IPS DF 4.7 (cell line): ENCODE data around the gene GTF2H4.
A peak's percentile ranks its signal among the peaks of the same experiment; 100 is the strongest.
"Not testable (repeated sequence)": the region's sequence is repeated elsewhere in the genome, so short reads cannot be mapped to it uniquely, and the experiment has no call there.

Experiments used
- DNase-seq: peaks from one replicate; pipeline ENCODE4 v3.0.0-alpha.2; 2013; ENCODE audit warnings: low spot score; ENCODE audit errors: extremely low read depth

GTF2H4 gene

DNA sequence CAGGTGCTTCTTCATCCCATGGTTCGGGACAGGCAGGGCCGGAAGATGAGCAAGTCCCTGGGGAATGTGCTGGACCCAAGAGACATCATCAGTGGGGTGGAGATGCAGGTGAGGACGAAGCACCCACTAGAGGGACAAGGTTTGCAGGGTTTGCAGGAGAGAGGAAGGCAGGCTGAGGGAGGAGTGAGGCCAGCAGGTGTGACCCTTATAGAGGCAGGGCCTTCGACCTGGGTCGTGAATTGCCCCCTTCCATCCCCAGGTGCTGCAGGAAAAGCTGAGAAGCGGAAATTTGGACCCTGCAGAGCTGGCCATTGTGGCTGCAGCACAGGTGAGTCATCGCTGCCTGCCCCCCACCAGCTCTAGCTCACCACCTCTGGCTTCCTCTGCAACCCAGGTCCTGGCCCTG is 14.4 kb downstream of the GTF2H4 start:
- no peak for DNase-seq

DNA sequence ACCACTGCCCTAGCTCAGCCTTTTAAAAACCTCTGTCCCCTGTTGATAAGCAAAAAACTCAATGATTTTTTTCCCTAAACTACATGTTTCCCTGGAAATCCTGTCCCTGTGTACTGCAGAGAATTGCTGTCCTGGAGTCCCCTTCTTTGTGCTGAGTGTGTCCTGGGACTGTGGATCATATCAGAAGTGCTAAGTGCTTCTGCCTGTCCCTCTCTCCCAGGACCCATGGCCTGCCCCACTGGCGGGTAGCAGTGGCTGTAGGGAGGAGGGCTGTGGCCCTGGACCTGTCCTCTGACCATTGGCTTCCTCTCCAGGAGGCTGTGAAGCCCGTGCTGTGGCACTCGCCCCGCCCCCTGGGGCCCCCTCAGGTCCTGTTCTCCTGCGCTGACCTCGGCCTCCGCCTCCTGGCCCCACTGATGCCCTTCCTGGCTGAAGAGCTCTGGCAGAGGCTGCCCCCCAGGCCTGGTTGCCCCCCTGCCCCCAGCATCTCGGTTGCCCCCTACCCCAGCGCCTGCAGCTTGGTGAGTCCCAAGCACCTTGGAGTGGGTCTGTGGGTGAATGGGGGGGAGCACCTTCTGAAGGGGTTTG is 16.1 kb downstream of the GTF2H4 start:
- DNase-seq = not testable (repeated sequence)

DNA sequence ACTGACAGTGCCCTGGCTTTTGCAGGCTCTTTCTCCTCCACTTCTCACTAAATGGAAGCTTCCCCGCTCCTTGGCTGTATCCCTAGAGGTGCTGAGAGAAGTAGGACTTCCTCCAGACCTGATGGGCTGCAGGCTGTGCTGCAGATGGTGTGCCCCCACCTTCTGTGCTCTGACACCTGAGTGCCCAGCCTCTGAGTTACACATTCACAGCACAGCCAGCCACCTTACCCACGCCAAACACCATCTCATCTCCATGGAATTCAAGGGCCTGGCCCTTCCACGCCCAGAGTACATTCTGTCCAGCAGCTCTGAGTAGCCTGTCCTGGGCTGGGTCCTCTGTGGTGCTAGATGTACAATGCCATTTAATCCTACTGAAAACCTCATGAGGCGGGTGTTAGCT is 18.6 kb downstream of the GTF2H4 start:
- DNase-seq = no peak

DNA sequence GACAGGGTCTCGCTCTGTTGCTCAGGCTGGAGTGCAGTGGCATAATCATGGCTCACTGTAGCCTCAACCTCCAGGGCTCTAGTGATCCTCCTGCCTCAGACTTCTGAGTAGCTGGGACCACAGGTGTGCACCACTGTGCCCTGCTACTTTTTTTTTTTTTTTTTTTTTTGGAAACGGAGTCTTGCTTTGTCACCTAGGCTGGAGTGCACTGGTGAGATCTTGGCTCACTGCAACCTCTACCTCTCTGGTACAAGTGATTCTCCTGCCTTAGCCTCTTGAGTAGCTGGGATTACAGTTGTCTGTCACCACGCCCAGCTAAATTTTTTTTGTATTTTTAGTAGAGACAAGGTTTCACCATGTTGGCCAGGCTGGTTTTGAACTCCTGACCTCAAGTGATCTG is 19.1 kb downstream of the GTF2H4 start:
- not testable (repeated sequence) for DNase-seq

DNA sequence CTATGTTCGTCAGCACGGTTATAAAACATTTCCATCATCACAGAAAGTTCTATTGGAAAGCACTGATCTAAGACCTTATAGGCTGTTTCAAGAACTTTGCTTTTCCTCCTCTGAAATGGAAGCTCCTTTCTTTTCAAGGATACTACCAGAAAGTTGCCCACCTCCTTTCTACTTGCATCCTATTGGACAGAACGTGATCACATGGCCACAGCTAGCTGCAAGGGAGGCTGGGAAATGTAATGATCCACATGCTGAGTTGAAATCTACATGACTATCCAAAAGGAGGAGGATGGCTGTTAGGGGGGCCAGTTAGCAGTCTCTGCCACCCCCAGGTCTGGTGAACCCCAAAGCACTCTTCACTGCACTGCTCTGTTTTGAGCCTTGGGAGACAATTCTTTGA is 20.7 kb downstream of the GTF2H4 start:
- DNase-seq = no peak

DNA sequence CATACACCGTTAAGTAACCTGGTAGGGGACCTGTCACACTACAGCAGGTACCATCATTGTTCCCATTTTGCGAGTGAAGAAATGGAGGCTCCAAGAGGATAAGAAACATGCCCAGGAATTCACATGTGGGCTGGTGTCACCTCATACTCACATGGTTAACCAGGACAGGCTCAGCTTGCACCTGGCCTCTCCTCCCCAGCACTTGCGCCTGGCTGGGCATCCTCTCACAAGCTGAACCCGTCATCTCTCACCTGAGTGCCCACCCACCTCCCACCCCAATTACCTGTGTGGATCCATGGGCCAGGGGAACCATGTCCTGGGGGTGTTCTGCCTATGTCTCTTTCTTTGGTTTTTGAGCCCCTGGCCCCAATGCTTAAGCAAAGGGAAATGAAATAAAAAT is 22.5 kb downstream of the GTF2H4 start:
- no peak for DNase-seq

DNA sequence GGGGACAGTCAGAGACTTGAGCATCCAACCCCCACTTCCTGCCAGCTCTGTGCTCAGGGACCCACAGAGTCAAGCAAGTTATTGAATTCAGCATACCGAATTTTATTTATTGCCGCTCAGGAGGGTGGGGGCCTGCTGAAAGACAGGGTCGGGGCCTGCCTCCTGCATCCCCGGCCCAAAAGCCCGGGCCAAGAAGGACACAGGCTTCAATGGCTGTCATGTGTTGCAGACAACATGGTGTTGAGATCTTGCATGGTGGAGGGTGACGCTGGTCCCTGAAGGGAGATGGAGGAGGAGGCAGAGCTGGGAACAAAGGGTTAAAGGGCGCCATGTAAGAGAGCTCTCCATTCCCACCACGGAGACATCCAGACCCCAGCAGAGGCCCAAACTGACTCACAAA is 23.3 kb downstream of the GTF2H4 start:
- no peak for DNase-seq

DNA sequence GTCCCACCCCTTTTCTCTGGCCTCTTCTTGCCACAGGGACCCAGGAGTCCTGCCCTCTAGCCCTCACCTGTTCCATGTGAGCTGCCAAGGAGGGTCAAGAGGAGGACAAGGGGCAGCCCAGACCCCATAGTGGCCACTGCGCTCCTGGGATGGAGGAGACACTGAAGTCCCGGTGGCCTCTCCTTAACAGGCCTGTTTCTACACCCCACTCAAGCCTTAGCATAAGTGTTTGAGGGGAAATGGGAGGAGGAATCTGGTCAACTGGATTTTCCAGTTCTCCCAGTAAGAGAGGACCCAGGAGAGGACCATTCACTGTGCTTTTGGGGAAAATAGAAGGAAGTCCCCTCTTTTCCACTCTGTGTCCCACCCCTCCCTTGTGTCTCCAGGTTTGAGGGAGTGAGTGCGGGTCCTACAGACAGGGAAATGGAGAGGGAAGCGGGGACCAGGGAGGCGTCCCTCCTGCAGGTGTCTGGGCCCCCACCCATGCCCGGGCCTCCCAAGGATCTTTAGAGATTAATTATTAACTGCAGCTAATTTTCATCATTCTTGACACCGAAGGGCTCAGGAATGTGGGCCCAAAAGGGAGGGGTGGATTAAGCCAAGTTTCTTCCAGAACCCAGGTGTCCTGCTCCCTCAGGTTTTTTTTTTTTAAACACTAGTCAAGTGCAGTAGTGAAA is 24.1 kb downstream of the GTF2H4 start, which contains the start of gene SFTA2:
SFTA2 (minus strand) TSS at position 202 of the 677 bp plus-strand sequence; CDS start at position 128, 74 bp downstream.
- DNase-seq = no peak

DNA sequence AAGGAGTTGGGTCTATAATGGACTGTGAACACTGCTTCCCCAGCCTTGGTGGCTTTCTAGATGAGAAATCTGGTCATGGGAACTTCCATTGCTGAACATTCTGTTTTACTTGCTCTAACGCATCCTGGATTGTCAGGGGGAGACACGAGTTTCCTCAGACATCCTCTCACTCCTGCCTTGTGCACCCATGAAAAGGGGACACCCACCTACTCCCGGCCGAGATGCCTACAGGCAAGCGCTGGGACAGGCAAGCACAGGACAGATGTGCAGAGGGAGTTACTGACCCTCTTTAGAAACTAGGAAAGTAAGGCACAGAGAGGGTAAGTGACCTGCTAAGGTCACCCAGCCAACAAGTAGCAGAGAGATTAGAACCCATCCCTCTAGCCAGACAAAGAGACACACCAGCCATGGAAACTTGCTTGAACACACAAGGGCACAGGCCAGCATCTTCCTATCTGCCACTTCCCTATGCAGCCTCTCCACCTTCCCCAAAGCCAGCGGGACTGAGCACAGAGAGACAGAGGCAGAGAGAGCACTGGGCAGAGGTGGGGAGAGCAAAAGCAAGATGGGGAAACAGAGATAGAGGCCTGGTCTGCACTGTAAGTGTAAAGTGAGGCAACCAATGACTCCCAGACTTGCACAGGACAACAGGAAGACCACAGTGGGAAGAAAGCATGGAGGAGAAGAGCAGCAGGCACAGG is 24.8 kb downstream of the GTF2H4 start:
- no peak for DNase-seq

DNA sequence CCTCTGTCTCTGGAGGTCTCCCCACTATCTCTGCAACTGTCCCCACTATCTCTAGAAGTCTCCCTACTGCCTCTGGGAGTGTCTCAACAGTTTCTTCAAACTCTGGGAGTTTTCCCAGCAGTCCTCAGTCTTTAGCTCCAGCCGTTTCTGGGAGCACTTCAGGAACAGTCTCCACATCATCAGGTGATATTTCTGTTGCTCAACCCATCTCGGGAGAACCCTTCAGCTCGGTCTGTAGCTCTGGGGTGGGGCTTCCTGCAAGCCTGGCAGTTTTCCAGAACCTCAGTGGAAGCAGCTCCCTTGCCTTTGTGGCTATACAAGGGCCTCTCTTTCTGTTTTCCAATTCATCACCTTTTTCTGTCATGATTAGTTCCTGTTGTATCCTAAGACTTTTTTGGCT is 27.0 kb downstream of the GTF2H4 start:
- DNase-seq = no peak

DNA sequence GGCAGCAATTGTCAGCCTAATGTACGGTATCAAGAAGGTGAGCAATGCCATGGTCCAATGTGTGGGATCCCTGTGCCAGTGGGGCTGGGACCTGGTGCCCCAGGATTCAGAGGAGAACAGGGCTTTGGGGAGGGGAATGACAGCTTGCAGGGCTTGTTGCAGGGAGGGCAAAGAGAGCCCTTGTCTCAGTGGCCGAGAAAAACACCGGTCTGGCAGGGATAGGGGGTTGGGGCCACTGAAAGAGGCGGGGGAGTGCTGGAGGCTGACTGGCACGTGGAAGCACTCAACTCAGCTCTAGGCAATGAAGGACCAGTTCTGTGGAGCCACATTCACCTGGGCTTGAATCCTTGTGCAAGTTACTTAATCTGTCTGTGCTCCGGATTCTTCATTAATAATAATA is 29.3 kb downstream of the GTF2H4 start:
- no peak for DNase-seq

DNA sequence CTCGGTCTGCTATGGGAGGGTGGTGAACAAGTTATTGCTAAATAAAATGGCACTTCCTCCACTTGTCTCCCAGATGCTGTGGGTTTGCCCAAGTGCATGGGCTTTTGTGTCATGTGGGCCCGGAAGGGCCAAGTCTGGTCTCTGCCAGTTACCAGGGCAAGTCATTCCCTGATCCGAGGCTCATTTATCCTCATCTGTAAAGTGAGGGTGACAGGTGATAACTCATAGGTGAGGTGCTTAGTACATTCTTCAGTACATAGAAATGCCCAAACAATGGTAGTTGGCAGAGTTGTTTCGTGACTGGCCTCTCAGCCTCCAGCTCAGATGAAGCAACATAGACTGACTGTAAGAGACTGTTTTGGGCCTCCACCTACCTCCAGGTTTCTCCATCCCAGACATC is 30.7 kb downstream of the GTF2H4 start:
- DNase-seq = no peak

DNA sequence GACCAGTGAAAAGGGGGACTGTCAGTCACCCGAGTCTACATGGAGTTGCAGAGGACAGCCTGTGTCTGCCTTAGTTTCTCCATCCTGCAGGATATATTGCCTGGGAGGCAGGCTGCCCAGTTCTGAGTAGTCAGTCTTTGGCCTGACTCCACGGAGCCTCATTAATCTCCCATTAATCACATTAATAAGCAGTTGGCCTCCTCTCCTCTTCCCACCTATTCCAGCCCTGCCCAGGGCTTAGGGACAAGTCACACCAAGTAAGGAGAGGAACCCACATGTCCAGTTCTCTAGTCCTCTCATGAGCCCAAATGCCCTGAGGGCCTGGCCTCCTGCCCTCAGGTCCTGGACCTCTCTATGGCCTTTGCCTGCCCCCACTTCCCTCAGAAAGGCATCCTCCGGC is 31.5 kb downstream of the GTF2H4 start:
- DNase-seq = no peak

DNA sequence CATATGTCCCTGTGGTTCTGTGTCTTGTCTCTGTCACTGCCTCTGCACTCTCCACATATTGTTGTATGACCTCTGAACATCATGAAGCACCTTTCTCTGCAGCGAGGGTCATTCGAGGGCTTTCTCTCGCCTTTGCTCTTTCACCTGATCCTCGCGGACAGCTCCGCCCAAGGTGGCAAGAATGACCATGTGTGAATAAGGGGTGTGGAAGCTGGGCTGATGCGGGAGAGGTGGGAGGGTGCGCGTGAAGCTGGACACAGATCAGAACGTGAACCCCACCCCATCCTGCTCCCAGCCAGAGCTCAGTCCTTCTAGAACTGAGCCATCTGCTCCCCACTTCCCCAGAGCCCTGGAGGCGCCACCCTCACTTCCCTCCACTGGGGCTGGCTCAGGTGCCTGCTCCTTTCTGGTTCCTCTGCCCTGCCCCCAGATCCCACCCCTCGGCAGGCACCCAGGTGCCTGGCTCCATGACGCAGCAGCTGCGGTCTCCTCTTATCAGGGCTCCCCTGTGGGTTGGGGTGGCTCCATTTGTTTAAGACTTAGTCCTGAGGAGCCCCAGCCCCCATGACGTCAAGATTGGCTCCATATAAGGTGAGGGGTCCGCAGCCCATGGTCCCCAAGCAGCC is 32.5 kb downstream of the GTF2H4 start, which contains the start of gene MUCL3:
MUCL3 (plus strand) TSS at position 613 of the 626 bp plus-strand sequence. CDS start 27 bp downstream, outside the sequence.
- no peak for DNase-seq

DNA sequence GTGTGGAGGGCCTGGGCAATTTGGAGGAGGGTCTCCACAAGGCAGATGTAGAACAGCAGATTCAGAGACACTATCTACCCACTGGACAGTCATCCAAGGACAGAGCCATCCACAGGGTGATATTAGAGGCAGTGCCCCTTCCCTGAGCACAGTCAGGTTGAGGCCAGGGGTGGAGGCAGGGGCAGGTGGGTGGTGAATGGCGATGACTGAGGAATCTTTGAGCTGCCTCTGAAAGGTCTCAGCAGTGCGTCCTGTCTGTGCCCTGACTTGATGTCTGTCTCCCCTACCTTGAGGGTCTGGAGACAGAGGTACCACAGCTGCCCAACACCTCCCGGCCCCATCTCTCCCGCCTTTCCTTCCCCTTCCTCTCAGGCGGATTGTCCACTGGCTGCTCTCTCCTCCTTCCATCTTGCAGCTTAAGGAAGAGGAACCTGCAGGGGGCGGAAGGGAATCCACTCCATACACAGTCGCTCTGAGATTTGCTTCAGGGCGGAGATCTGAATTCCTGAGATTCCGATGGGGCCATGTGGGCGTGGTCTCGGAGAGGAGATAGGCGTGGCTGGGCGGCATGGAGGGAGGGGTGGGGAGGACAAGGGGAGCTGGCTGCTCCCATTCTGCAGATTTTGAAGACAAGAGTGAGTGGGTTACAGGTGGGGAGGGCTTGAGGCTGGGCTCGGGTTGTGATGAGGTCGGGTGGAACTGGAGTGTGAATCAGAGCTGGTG is 34.5 kb downstream of the GTF2H4 start:
- DNase-seq = peak; percentile 91

DNA sequence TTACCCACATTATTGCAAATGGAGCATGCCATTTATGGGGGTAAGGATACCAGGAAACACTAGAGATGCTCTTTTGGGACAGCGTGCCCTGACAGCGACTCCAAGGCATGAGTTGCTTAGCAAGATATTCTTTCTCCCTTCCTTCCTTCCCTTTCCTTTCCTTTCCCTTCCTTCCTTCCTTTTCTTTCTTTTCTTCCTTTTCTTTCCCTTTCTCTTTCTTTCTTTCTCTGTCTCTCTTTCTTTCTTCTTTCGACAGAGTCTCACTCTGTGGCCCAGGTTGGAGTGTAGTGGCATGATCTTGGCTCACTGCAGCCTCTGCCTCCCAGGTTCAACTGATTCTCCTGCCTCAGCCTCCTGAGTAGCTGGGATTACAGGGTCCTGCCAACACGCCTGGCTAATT is 36.0 kb downstream of the GTF2H4 start:
- DNase-seq = no peak

DNA sequence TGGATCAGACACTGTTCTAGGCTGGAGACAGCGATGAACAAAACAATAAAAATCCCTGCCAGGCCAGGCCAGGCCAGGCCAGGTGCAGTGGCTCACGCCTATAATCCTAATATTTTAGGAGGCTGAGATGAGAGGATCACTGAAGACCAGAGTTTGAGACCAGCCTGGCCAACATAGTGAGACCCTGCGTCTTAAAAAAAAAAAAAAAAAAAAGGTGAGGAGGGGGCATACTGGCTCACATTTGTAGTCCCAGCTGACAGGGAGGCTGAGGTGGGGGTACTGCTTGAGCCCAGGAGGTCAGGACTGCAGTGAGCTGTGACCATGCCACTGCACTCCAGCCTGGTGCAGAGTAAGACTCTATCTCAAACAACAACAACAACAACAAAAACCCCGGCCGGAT is 37.3 kb downstream of the GTF2H4 start:
- no peak for DNase-seq

DNA sequence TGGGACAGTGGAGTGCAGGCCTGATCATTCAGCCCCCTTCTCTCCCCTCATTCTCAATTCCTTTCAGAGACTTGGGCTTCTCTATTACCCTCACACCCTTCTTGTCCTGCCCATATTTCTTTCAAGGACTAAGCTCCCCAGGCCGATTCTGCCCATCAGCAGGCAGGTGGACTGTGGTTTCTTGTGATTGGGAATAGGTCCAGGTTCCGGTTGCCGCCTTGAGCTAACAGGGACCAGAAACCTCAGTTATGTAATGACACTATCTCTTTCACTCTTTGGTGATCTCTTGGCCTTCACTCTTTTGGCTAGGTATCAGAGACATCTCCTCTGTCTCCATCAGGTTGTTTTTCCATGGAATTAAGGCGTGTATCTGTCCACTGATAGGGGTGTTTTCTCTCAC is 39.2 kb downstream of the GTF2H4 start:
- no peak for DNase-seq

DNA sequence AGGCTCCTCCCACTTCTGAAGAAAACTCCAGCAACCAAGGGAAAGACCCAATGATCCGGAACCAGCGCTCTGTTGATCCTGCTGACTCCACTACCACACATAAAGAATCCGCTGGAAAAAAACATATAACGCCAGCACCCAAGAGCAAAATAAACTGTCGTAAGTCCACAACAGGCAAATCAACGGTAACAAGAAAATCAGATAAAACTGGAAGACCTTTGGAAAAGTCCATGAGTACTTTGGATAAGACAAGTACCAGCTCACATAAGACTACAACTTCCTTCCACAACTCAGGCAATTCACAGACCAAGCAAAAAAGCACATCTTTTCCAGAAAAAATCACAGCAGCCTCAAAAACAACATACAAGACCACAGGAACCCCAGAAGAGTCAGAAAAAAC is 40.8 kb downstream of the GTF2H4 start:
- DNase-seq = no peak

DNA sequence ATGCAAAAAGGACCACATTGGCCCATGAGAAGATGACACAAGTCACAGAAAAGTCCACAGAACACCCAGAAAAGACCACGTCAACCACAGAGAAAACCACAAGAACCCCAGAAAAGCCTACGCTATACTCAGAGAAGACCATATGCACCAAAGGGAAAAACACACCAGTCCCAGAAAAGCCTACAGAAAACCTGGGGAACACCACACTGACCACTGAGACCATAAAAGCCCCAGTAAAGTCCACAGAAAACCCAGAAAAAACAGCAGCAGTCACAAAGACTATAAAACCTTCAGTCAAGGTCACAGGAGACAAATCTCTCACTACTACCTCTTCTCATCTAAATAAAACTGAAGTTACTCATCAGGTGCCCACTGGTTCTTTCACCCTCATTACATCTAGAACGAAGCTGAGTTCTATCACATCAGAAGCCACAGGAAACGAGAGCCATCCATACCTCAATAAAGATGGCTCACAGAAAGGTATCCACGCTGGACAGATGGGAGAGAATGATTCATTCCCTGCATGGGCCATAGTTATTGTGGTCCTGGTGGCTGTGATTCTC is 44.0 kb downstream of the GTF2H4 start:
- DNase-seq = no peak
